GM19099 (cell line): ENCODE measurements around the gene LGALSL.

ENCODE experiments used
- POLR2A ChIP-seq: IDR thresholded peaks from 3 replicates; pipeline ENCODE4 v1.6.1; 2011; ENCODE audit warnings: low read depth; ENCODE audit not compliant: insufficient read length; ENCODE audit errors: extremely low read depth

The LGALSL gene

GRCh38 chr2:64500549-64500948 is 46.6 kb downstream of the LGALSL start:
- TF ChIP-seq POLR2A: no peak

- no peak for TF ChIP-seq POLR2A
Measured at GRCh38 chr2:64501946-64502345, 48.0 kb downstream of the LGALSL start.

- TF ChIP-seq POLR2A: no peak
Measured at GRCh38 chr2:64502860-64503259, 48.9 kb downstream of the LGALSL start.

GRCh38 chr2:64504774-64505720 is 51.1 kb downstream of the LGALSL start:
- no peak for TF ChIP-seq POLR2A

- no peak for TF ChIP-seq POLR2A
Measured at GRCh38 chr2:64506686-64507085, 52.7 kb downstream of the LGALSL start.
